Measurements from ENCODE around the gene PDE4D. TPM values are rescaled to one million over a fixed set of nuclear protein-coding genes. Genes with fewer than 3 reads are reported as not detected.

Gene PDE4D
- total RNA-seq, 1 donor from 2014 or later: 44.8 TPM

DNA sequence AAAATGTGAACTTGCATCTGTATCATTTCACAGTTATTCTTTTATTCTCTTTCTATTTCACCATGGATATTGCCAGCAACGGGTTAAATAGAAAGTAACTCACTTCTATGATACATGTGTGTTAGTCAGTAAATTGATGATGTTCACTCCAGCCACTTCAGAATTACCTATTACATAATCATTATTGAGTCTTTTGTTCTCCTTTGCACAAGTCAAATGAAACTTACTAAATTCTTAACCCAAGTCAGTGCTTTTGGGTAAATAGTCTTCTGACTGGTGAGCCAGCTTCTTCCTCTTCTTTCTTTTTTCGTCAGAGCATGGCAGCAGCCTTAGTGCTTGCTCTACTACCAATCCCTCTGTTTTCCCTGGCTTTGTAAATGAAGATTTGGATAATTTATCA lies 966.3 kb downstream of the PDE4D start:
- Histone ChIP-seq H3K27ac (no peak overlapping the region), H3K36me3 (no peaks in the 10 kb centered on the region), H3K4me3 (no peak overlapping the region), H3K27me3 (no peaks in the 10 kb centered on the region), H3K4me1 (peaks cover 15 to 40% of the 10 kb centered on the region in 2 donors), H3K9me3 (no peaks in the 10 kb centered on the region)
- no peak for DNase-seq (ENCODE audit: low spot score in 2 of 2)
- intact Hi-C loops (cut with DNase I): loop anchor here (5.0 to 10.0 kb wide), 2 partner anchors 198 to 470 kb away; no protein-coding TSS in a partner anchor
- TF ChIP-seq, protein P1, sequence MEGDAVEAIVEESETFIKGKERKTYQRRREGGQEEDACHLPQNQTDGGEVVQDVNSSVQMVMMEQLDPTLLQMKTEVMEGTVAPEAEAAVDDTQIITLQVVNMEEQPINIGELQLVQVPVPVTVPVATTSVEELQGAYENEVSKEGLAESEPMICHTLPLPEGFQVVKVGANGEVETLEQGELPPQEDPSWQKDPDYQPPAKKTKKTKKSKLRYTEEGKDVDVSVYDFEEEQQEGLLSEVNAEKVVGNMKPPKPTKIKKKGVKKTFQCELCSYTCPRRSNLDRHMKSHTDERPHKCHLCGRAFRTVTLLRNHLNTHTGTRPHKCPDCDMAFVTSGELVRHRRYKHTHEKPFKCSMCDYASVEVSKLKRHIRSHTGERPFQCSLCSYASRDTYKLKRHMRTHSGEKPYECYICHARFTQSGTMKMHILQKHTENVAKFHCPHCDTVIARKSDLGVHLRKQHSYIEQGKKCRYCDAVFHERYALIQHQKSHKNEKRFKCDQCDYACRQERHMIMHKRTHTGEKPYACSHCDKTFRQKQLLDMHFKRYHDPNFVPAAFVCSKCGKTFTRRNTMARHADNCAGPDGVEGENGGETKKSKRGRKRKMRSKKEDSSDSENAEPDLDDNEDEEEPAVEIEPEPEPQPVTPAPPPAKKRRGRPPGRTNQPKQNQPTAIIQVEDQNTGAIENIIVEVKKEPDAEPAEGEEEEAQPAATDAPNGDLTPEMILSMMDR (IDR thresholded peaks at IDR 0.05): no peak

DNA sequence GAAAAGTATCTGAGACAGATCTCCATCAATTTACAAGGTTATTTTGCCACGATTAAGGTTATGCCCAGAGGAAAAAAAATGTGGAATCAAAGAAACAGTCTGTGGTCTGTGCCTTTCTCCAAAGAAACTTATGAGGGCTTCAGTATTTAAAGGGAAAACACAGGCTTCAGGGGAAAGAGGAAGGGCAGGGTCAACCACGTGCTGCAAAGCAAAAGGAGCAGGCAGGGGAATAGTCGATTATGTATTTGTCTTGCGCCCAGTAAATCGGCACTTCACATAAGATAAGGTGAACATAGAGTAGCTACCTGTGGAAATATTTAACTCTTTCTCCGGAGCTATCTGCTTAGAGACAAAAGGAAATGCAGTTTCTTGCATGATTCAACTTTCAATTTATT lies 967.0 kb downstream of the PDE4D start:
- Histone ChIP-seq H3K36me3 (no peaks in the 10 kb centered on the region), H3K9me3 (no peaks in the 10 kb centered on the region), H3K4me3 (no peak overlapping the region), H3K4me1 (peaks cover 15 to 46% of the 10 kb centered on the region in 2 donors), H3K27ac (peak overlapping the region; percentile 94 to 97), H3K27me3 (no peaks in the 10 kb centered on the region)
- intact Hi-C loops (cut with DNase I): loop anchor here (5.0 to 10.0 kb wide), 2 partner anchors 198 to 469 kb away; no protein-coding TSS in a partner anchor
- TF ChIP-seq, protein P1 (IDR thresholded peaks at IDR 0.05): no peak
- no peak for DNase-seq (ENCODE audit: low spot score in 2 of 2)

DNA sequence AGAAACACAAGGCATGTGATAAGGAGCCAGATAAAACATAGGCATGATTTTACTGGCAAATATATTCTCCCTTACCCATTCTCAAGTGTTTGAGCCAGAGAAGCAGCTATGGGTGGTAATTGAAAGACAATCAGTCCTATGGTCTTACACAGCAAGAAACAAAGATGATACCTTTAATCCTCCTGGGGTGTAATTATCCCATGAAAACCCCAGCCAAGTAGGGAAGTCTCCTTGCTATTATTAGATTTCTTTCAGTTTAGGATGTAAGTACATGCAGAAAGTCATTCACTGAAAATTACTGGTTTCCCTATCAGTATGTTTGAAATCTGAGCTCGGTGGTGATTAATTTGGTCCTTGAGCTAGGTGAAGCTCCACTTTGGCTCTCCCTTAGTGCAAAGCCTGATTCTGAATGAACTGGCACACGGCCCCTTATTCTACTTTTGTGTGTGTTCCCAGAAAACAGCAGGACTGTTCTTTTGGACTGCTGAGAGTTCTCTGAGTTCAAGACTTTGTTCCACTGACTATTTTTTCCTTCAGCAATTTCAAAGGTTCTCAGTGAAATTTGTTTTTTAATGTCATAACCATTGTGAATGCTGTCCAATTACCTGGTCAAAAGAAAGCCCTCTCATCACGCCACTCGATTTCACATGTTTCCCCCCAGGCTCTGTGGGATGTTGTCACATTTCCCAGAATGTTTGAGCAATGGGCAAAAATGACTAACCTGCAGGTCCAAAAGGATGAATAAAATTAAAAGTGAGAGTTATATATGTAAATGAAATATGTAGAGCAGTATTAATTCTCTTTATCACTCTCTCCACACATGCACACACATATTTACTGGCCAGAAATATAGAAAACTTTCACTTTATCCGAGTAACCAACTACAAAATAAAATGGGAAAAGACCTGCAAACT lies 967.6 kb downstream of the PDE4D start:
- H3K27ac ChIP-seq: peak overlapping the region; percentile 94 to 97
- peak in 1 of 2 donors; percentile 68 for DNase-seq (ENCODE audit: low spot score in 2 of 2)
- H3K4me1 ChIP-seq: peaks cover 15 to 50% of the 10 kb centered on the region in 2 donors
- H3K27me3 ChIP-seq: no peaks in the 10 kb centered on the region
- no peaks in the 10 kb centered on the region for H3K36me3 ChIP-seq
- H3K9me3 ChIP-seq: no peaks in the 10 kb centered on the region
- peak overlapping the region in 1 of 2 donors; percentile 25 for H3K4me3 ChIP-seq
- TF ChIP-seq, protein P1 (IDR thresholded peaks at IDR 0.05): no peak
- intact Hi-C loops (cut with DNase I): loop anchor here (5.0 to 10.0 kb wide), 2 partner anchors 199 to 469 kb away; no protein-coding TSS in a partner anchor

DNA sequence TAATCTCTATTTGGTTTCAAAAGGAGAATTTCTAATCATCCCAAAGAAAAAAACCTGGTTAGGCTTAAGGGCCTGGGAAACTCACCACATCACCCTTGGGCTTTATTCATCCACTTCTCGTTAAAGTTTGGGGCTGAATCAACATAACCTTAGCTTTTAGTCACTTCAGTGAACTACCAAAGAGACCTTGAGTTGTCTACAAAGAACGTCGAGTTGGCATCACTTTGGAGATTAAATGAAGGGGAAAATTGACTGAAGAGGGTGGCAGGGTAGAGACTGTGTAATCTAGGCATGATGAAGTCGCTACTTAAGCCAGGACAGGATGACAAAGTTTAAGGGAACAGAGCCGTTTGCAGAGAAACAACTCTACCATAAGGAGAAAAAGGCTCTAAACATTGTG lies 969.2 kb downstream of the PDE4D start:
- peaks cover 15 to 56% of the 10 kb centered on the region in 2 donors for H3K4me1 ChIP-seq
- H3K27ac ChIP-seq: peak overlapping the region; percentile 94 to 97
- TF ChIP-seq, protein P1 (IDR thresholded peaks at IDR 0.05): no peak
- H3K27me3 ChIP-seq: no peaks in the 10 kb centered on the region
- H3K36me3 ChIP-seq: no peaks in the 10 kb centered on the region
- no peak overlapping the region for H3K4me3 ChIP-seq
- H3K9me3 ChIP-seq: no peaks in the 10 kb centered on the region
- intact Hi-C loops (cut with DNase I): loop anchor here (10.0 kb wide), 1 partner anchor 200 kb away; no protein-coding TSS in a partner anchor
- no peak for DNase-seq (ENCODE audit: low spot score in 2 of 2)

DNA sequence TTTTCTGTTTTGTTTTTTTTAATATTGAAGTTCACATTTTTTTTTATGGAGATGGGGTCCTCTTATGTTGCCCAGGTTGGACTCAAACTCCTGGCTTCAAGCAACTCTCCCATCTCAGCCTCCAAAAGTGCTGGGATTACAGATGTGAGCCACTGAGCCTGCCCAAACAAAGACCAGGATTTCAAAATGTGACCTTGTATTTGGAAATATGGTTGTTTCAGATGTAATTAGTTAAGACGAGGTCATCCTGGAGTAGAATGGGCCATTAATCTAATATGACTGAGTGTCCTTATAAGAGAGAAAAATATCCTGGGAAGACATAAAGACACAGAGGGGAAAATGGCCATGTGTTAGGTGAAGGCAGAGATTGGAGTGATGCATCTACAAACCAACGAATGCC lies 970.2 kb downstream of the PDE4D start:
- Histone ChIP-seq H3K27ac (peak overlapping the region; percentile 94 to 97), H3K9me3 (no peaks in the 10 kb centered on the region), H3K36me3 (no peaks in the 10 kb centered on the region), H3K4me1 (peaks cover 15 to 56% of the 10 kb centered on the region in 2 donors), H3K27me3 (no peaks in the 10 kb centered on the region), H3K4me3 (peak overlapping the region in 1 of 2 donors; percentile 47)
- intact Hi-C loops (cut with DNase I): loop anchor here (2.0 to 10.0 kb wide), 2 partner anchors 115 to 201 kb away; no protein-coding TSS in a partner anchor
- DNase-seq (ENCODE audit: low spot score in 2 of 2): no peak
- TF ChIP-seq, protein P1 (IDR thresholded peaks at IDR 0.05): no peak
